HepG2 (cell line): ENCODE results near the gene ACSM3. TPM values are rescaled to one million over a fixed set of nuclear protein-coding genes. Genes with fewer than 3 reads are reported as not detected.

Source experiments
- ATAC-seq: fragments of 200-7000 bp; cut with Tn5 transposase; 3 replicates; pipeline ENCODE4 v1.9.1; 2020; ENCODE audit warnings: mild to moderate bottlenecking, moderate library complexity
- BruUV-seq: library from RNA; stranded (reverse); fragments of 400-500 nt; replicated peaks from 2 replicates; lab custom pipeline; 2021; lab: Mats Ljungman, UMichigan
- CTCF ChIA-PET: fragments of 300-600 bp; formaldehyde crosslinking; extraction: SDS; loops from one replicate; lab custom pipeline; 2021; ENCODE audit warnings: low total read pairs, inconsistent platforms, low intra/inter-chr PET ratio; lab: Yijun Ruan, JAX
- POLR2A ChIA-PET: fragments of 350-600 bp; sonication (Branson Sonifier 250); formaldehyde crosslinking; loops from one replicate; lab custom pipeline; 2020; ENCODE audit warnings: antibody characterized with exemption, inconsistent platforms; lab: Yijun Ruan, JAX
- DNase-seq: peaks from one replicate; pipeline ENCODE4 v3.0.0-alpha.2; 2015; ENCODE audit warnings: low spot score
- FAIRE-seq: peaks from 3 replicates; lab custom pipeline; 2011; peaks lifted over from hg19 to GRCh38; lab: Jason Lieb, UNC
- H2AFZ ChIP-seq: one replicate; pipeline ENCODE4 v1.6.1; 2011; ENCODE audit warnings: low read length, inconsistent platforms
- H3K27ac ChIP-seq: fragments of 300-600 bp; 3 replicates; pipeline ENCODE4 v1.8.0; 2011; ENCODE audit warnings: mixed run types, mild to moderate bottlenecking, mixed read lengths, low read length, inconsistent platforms; ENCODE audit not compliant: insufficient read depth; ENCODE audit errors: extremely low read length
- H3K27me3 ChIP-seq, 2 experiments: fragments of 200-600 bp in 1 of 2; 2 replicates in 1 of 2; 3 replicates in 1 of 2; pipeline versions ENCODE4 v1.6.0 to v1.8.0; 2011; ENCODE audit warnings: low read length in 2 of 2, mild to moderate bottlenecking in 2 of 2, moderate library complexity in 2 of 2, inconsistent platforms in 1 of 2; ENCODE audit not compliant: insufficient read depth in 2 of 2, control insufficient read depth in 1 of 2
- H3K36me3 ChIP-seq, 2 experiments: fragments of 200-600 bp in 1 of 2; replicated peaks in 1 of 2; 2 replicates in 1 of 2; 3 replicates in 1 of 2; pipeline versions ENCODE4 v1.5.1 to v1.8.0; 2011; ENCODE audit warnings: low read length in 2 of 2, inconsistent platforms in 1 of 2; ENCODE audit not compliant: insufficient read depth in 2 of 2, control insufficient read depth in 1 of 2
- H3K4me1 ChIP-seq: 2 replicates; pipeline ENCODE4 v1.5.1; 2012; ENCODE audit warnings: low read length, inconsistent platforms; ENCODE audit not compliant: insufficient read depth
- H3K4me2 ChIP-seq: 2 replicates; pipeline ENCODE4 v1.6.0; 2011; ENCODE audit warnings: low read depth, low read length, inconsistent platforms
- H3K4me3 ChIP-seq, 3 experiments: fragments of 200-600 bp in 1 of 3; sonication (generic), shearing (Covaris generic) in 1 of 3; replicated peaks in 1 of 3; 2 replicates each; pipeline ENCODE4 v1.5.1; 2011 to 2016; ENCODE audit warnings: low read length in 3 of 3, inconsistent platforms in 2 of 3, low read depth in 2 of 3, mild to moderate bottlenecking in 2 of 3, control low read depth in 1 of 3, mixed read lengths in 1 of 3; ENCODE audit not compliant: insufficient read depth in 1 of 3
- H3K79me2 ChIP-seq: one replicate; pipeline ENCODE4 v1.6.1; 2011; ENCODE audit warnings: low read length, inconsistent platforms; ENCODE audit not compliant: insufficient read depth
- H3K9ac ChIP-seq: 2 replicates; pipeline ENCODE4 v1.6.0; 2011; ENCODE audit warnings: mild to moderate bottlenecking, low read depth, low read length, inconsistent platforms; ENCODE audit not compliant: insufficient read depth
- H3K9me3 ChIP-seq: 2 replicates; pipeline ENCODE4 v1.5.1; 2012; ENCODE audit warnings: mild to moderate bottlenecking, low read length
- H4K20me1 ChIP-seq: 2 replicates; pipeline ENCODE4 v1.6.0; 2011; ENCODE audit warnings: inconsistent platforms, mild to moderate bottlenecking, low read length, moderate library complexity; ENCODE audit not compliant: insufficient read depth
- KLF6 ChIP-seq: IDR thresholded peaks from 2 replicates; pipeline ENCODE4 v1.8.0; 2016; ENCODE audit warnings: missing biosample characterization, missing genetic modification reagents
- NKX3-1 ChIP-seq: sonication (generic); formaldehyde crosslinking; IDR thresholded peaks from 2 replicates; pipeline ENCODE4 v1.5.0; 2020; ENCODE audit warnings: missing genetic modification reagents
- SP140L ChIP-seq: sonication (generic); formaldehyde crosslinking; IDR thresholded peaks from 2 replicates; pipeline ENCODE4 v1.4.0; 2020; ENCODE audit warnings: missing genetic modification reagents, borderline replicate concordance
- THAP8 ChIP-seq: sonication (generic); formaldehyde crosslinking; IDR thresholded peaks from 2 replicates; pipeline ENCODE4 v1.5.1; 2020; ENCODE audit warnings: missing genetic modification reagents, mild to moderate bottlenecking, borderline replicate concordance
- WGBS: methylation state at CpG from one replicate; pipeline ENCODE4 v1.1.6; 2017; ENCODE audit warnings: low lambda C conversion rate; 5-methylcytosine and 5-hydroxymethylcytosine counted together
- in situ Hi-C: cut with HindIII; loops from 2 replicates; pipeline ENCODE4 v1.10.0; 2017; ENCODE audit warnings: low pct_unique_long_range_greater_than_20kb; ENCODE audit not compliant: extremely low pct_ligation_motif_present
- intact Hi-C: fragments of 100-400 bp; cut with micrococcal nuclease; formaldehyde crosslinking; loops from one replicate; pipeline ENCODE4 v1.10.0; 2022; ENCODE audit not compliant: unreplicated experiment
- polyA plus RNA-seq, 8 experiments: library from polyadenylated mRNA; depleted of rRNA in 3 of 8; stranded (reverse) in 7 of 8; unstranded in 1 of 8; fragments of >200 nt; fragmentation: Illumina TruSeq in 4 of 8; extraction: Trizol in 4 of 8; gene quantifications; 2 replicates each; pipeline versions ENCODE4 v1.2.1 to v1.2.3, GENCODE V29; 2011 to 2016; ENCODE audit warnings: low read depth in 4 of 8, missing spikeins in 1 of 8, mixed read lengths in 1 of 8; ENCODE audit not compliant: insufficient read depth in 1 of 8
- total RNA-seq, 5 experiments: library from RNA; depleted of rRNA; stranded (reverse); fragments of >200 nt; fragmentation: Illumina TruSeq; extraction: Trizol; gene quantifications; 2 replicates each; pipeline ENCODE4 v1.2.3, GENCODE V29; 2016; ENCODE audit warnings: low read depth in 1 of 5
- TF ChIP-seq, protein P1 (sequence below): sonication (generic); formaldehyde crosslinking; IDR thresholded peaks from 2 replicates; pipeline ENCODE4 v1.4.0; 2020; ENCODE audit warnings: mild to moderate bottlenecking, low read depth, missing genetic modification reagents
- TF ChIP-seq, protein P2 (sequence below): sonication (generic); formaldehyde crosslinking; IDR thresholded peaks from 2 replicates; pipeline ENCODE4 v1.5.0; 2020; ENCODE audit warnings: missing genetic modification reagents, mild to moderate bottlenecking, borderline replicate concordance

Gene ACSM3
- total and polyA plus RNA-seq, 2 of the 13 experiments (the other 11 are each of a cell fraction or from before 2014, with no cell fraction given): 74.0 to 108 TPM

DNA sequence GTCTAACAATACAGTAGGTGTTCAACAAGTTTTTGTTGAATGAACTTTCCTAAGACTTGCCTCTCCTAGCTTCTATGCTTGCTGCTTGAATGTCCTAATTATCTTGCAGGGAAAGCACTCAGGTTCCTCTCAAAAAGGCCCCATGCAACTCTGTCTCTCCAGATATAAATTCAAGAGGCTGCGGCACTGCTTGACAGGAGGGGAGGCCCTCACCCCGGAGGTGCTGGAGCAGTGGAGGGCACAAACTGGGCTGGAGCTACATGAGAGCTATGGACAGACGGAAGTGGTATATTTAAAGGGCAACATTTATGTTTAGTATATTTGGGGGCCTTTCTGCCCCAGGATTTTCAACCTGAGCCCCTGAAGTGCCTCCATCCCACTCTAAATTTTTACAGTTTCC is 36.6 kb upstream of the ACSM3 start:
- Histone ChIP-seq H3K27ac (no peak overlapping the region), H3K4me3 (no peak overlapping the region), H4K20me1 (no peaks in the 10 kb centered on the region), H3K36me3 (peaks cover 11 to 15% of the 10 kb centered on the region in 2 experiments), H3K4me1 (no peaks in the 10 kb centered on the region), H3K4me2 (no peak overlapping the region), H3K9ac (no peak overlapping the region), H2AFZ (no peak overlapping the region), H3K9me3 (no peaks in the 10 kb centered on the region), H3K27me3 (no peaks in the 10 kb centered on the region), H3K79me2 (no peaks in the 10 kb centered on the region)
- no TSS peak for BruUV-seq
- FAIRE-seq (no peak), ATAC-seq (no peak; the same call in 2 of the 3 replicates), DNase-seq (no peak)
- intact Hi-C loops (no loop called here), in situ Hi-C loops (no loop called here)
- POLR2A ChIA-PET: no interaction called here
- CTCF ChIA-PET: no interaction called here
- 76% methylated on average over 3 of the region's 3 CpGs for WGBS
- TF ChIP-seq SP140L (CRISPR knock-in tag) (no peak), KLF6 (no peak), THAP8 (CRISPR knock-in tag) (no peak), NKX3-1 (CRISPR knock-in tag) (no peak)
- TF ChIP-seq, protein P1, sequence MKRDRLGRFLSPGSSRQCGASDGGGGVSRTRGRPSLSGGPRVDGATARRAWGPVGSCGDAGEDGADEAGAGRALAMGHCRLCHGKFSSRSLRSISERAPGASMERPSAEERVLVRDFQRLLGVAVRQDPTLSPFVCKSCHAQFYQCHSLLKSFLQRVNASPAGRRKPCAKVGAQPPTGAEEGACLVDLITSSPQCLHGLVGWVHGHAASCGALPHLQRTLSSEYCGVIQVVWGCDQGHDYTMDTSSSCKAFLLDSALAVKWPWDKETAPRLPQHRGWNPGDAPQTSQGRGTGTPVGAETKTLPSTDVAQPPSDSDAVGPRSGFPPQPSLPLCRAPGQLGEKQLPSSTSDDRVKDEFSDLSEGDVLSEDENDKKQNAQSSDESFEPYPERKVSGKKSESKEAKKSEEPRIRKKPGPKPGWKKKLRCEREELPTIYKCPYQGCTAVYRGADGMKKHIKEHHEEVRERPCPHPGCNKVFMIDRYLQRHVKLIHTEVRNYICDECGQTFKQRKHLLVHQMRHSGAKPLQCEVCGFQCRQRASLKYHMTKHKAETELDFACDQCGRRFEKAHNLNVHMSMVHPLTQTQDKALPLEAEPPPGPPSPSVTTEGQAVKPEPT (CRISPR knock-in tag): no peak
- TF ChIP-seq, protein P2, sequence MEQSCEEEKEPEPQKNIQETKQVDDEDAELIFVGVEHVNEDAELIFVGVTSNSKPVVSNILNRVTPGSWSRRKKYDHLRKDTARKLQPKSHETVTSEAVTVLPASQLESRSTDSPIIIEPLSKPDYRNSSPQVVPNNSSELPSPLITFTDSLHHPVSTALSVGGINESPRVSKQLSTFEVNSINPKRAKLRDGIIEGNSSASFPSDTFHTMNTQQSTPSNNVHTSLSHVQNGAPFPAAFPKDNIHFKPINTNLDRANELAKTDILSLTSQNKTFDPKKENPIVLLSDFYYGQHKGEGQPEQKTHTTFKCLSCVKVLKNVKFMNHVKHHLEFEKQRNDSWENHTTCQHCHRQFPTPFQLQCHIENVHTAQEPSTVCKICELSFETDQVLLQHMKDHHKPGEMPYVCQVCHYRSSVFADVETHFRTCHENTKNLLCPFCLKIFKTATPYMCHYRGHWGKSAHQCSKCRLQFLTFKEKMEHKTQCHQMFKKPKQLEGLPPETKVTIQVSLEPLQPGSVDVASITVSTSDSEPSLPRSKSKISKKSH (CRISPR knock-in tag): no peak
- TF ChIP-seq, all 625 proteins: peak for 0
